Right cardiac atrium (tissue), 5 donors: ENCODE measurements around the gene TBC1D5. TPM values are rescaled to one million over a fixed set of nuclear protein-coding genes. Genes with fewer than 3 reads are reported as not detected.

Source experiments
- ATAC-seq, 2 donors: fragments of 200-7000 bp; cut with Tn5 transposase; one replicate each; pipeline versions ENCODE4 v1.8.0 to v1.9.1; 2020; ENCODE audit warnings: moderate library complexity in 2 of 2, mild to moderate bottlenecking in 1 of 2
- DNase-seq, 3 donors: peaks; one replicate each; pipeline ENCODE4 v3.0.0-alpha.2; 2020
- H3K27ac ChIP-seq: one replicate; pipeline ENCODE4 v1.5.1; 2013; ENCODE audit warnings: mild to moderate bottlenecking, low read length, control low read depth, moderate library complexity
- H3K27me3 ChIP-seq: one replicate; pipeline ENCODE4 v1.6.1; 2013; ENCODE audit not compliant: control insufficient read depth, insufficient read depth
- H3K4me1 ChIP-seq: one replicate; pipeline ENCODE4 v1.6.1; 2013; ENCODE audit warnings: low read length; ENCODE audit not compliant: control insufficient read depth, insufficient read depth
- H3K4me3 ChIP-seq: one replicate; pipeline ENCODE4 v1.5.1; 2013; ENCODE audit warnings: low read length, control low read depth
- H3K9me3 ChIP-seq: one replicate; pipeline ENCODE4 v1.6.1; 2013; ENCODE audit warnings: low read length; ENCODE audit not compliant: control insufficient read depth
- WGBS: extraction: QIAGEN DNeasy Blood & Tissue Kit; methylation state at CpG from one replicate; pipeline ENCODE4 v1.1.7; 2013; 5-methylcytosine and 5-hydroxymethylcytosine counted together
- intact Hi-C, 4 donors: fragments of 100-400 bp; cut with DNase I; formaldehyde crosslinking; loops; one replicate each; pipeline versions ENCODE4 v1.11.0 to v1.14.0; 2022 to 2023
- polyA plus RNA-seq: library from polyadenylated mRNA; stranded (reverse); fragments of 200-250 nt; gene quantifications from one replicate; pipeline ENCODE4 v1.2.3, GENCODE V29; 2013
- total RNA-seq, 4 donors: library from RNA; stranded (reverse); fragmentation: NEBNext Ultra II Directional; extraction: Animal tissue kit (Norgen Biotek cat#: 25700); gene quantifications; one replicate each; pipeline ENCODE4 v1.2.1, GENCODE V29; 2021
- donor health status: healthy with polysubstance abuse.
- donor health status: DM: no; HTN: yes; CAD: no.
- donor health status: DM: no; HTN: no; CAD: no.
- donor health status: DM: no; HTN: yes; CAD: no; lungs with severe emphysema.
- donor health status: DM: yes; HTN: yes; CAD: no.

The TBC1D5 gene
- total and polyA plus RNA-seq, 5 donors = 9.0 to 44.3 (median 39.6) TPM

GRCh38 chr3:17459470-17459993 is 282.9 kb downstream of the TBC1D5 start:
- Histone ChIP-seq H3K9me3 (no peaks in the 10 kb centered on the region), H3K27ac (no peak overlapping the region), H3K4me3 (no peak overlapping the region), H3K4me1 (no peaks in the 10 kb centered on the region), H3K27me3 (no peaks in the 10 kb centered on the region)
- ATAC-seq (no peak), DNase-seq (no peak)
- intact Hi-C loops = no loop called here
- 66% methylated on average over 3 of the region's 3 CpGs for WGBS

DNA sequence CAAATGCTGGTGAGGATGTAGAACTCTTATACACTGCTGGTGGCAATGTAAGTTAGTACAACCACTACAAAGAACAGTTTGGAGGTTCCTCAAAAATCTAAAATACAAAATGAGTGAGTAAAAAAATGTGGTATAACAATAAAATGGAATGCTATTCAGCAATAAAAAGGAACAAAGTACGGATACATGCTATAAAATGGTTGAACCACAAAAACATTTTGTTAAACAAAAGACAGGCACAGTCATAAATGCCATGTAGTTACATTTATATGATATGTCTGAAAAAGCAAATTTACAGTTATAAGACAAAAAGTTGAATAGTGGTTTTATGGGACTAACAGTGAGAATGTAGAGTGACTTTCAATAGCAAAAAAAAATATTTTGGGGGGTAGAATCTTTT is 285.8 kb downstream of the TBC1D5 start:
- Histone ChIP-seq H3K9me3 (no peaks in the 10 kb centered on the region), H3K4me1 (no peaks in the 10 kb centered on the region), H3K27me3 (no peaks in the 10 kb centered on the region), H3K27ac (no peak overlapping the region), H3K4me3 (no peak overlapping the region)
- intact Hi-C loops = no loop called here
- WGBS = 100% methylated on average over 1 of the region's 1 CpG
- ATAC-seq (no peak), DNase-seq (no peak)

- Histone ChIP-seq H3K9me3 (no peaks in the 10 kb centered on the region), H3K4me1 (no peaks in the 10 kb centered on the region), H3K27me3 (no peaks in the 10 kb centered on the region), H3K4me3 (no peak overlapping the region), H3K27ac (no peak overlapping the region)
- DNase-seq = no peak
- intact Hi-C loops = no loop called here
- no peak for ATAC-seq
Measured at GRCh38 chr3:17456046-17456445, 286.4 kb downstream of the TBC1D5 start.

DNA sequence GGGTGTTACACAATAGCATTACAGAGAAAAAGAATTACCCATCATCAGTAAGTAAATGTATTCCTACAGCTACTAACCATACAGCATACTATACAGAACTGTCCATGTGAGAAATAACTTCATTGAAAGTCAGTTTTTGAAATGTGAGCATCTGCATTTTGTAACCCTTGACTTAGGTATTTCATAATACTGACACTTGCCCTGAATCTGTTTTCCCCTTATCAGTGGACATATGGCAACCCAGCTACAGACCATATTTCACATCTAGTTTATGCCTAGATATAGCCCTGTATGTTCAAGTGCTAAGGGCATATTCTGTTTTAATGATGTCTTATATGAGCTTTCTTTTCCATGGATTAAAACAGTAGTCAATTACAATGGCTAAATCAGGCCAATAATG is 297.6 kb downstream of the TBC1D5 start:
- Histone ChIP-seq H3K4me3 (no peak overlapping the region), H3K4me1 (peaks cover 1% of the 10 kb centered on the region), H3K27me3 (no peaks in the 10 kb centered on the region), H3K9me3 (no peaks in the 10 kb centered on the region), H3K27ac (no peak overlapping the region)
- DNase-seq (no peak), ATAC-seq (no peak)
- intact Hi-C loops = loop anchor here in 1 of 4 donors (10.0 kb wide), 1 partner anchor 380 kb away; no protein-coding TSS in a partner anchor

DNA sequence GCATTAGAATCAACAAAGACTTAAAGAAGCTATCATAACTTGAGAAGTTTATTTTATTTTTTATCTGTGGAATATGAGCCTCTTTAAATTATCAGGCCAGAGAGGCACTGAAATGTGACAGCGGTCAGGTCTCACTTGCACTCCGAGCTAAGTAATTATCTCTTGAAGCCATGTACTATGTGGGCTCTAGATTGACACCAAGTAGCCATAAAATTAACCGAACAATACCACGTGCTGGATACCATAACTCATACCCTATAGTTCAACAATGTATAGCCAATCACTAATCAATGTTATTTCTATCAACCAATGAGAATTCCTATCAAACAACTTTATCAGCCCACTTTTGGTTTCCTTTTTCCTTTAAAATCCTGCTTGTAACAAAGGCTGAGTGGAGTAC is 299.3 kb downstream of the TBC1D5 start:
- intact Hi-C loops = loop anchor here in 1 of 4 donors (10.0 kb wide), 1 partner anchor 382 kb away; no protein-coding TSS in a partner anchor
- H3K4me3 ChIP-seq = no peak overlapping the region
- ATAC-seq (no peak), DNase-seq (no peak)
- no peaks in the 10 kb centered on the region for H3K27me3 ChIP-seq
- peaks cover 1% of the 10 kb centered on the region for H3K4me1 ChIP-seq
- 77% methylated on average over 4 of the region's 4 CpGs for WGBS
- H3K9me3 ChIP-seq = no peaks in the 10 kb centered on the region
- no peak overlapping the region for H3K27ac ChIP-seq

GRCh38 chr3:17442332-17443049 is 299.9 kb downstream of the TBC1D5 start:
- no peaks in the 10 kb centered on the region for H3K9me3 ChIP-seq
- peaks cover 1% of the 10 kb centered on the region for H3K4me1 ChIP-seq
- DNase-seq (no peak), ATAC-seq (no peak)
- WGBS = 89% methylated on average over 3 of the region's 3 CpGs
- intact Hi-C loops = loop anchor here in 1 of 4 donors (10.0 kb wide), 1 partner anchor 382 kb away; no protein-coding TSS in a partner anchor
- H3K27ac ChIP-seq = no peak overlapping the region
- H3K4me3 ChIP-seq = no peak overlapping the region
- H3K27me3 ChIP-seq = no peaks in the 10 kb centered on the region

DNA sequence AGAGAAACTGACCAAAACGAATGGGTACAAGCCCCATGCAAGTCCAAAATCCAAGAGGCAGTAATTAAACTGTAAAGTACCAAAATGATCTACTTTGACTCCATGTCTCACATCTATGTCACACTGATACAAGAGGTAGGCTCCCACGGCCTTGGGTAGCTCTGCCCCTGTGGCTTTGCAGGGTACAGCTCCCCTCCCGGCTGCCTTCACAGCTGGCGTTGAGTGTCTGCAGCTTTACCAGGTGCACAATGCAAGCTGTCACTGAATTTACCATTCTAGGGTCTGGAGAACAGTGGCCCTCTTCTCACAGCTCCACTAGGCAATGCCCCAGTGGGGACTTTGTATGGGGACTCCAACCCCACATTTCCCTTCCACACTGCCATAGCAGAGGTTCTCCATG is 308.6 kb downstream of the TBC1D5 start:
- 96% methylated on average over 4 of the region's 4 CpGs for WGBS
- Histone ChIP-seq H3K27ac (no peak overlapping the region), H3K9me3 (no peaks in the 10 kb centered on the region), H3K4me1 (no peaks in the 10 kb centered on the region), H3K27me3 (no peaks in the 10 kb centered on the region), H3K4me3 (no peak overlapping the region)
- intact Hi-C loops = loop anchor here (5.0 to 10.0 kb wide), 2 partner anchors 408 to 411 kb away; no protein-coding TSS in a partner anchor
- ATAC-seq (no peak), DNase-seq (no peak)

GRCh38 chr3:17432236-17432635 is 310.2 kb downstream of the TBC1D5 start:
- Histone ChIP-seq H3K4me3 (no peak overlapping the region), H3K9me3 (no peaks in the 10 kb centered on the region), H3K27ac (no peak overlapping the region), H3K4me1 (no peaks in the 10 kb centered on the region), H3K27me3 (no peaks in the 10 kb centered on the region)
- no peak for ATAC-seq
- no peak for DNase-seq
- intact Hi-C loops = loop anchor here (5.0 to 10.0 kb wide), 2 partner anchors 410 to 413 kb away; no protein-coding TSS in a partner anchor

GRCh38 chr3:17431484-17432045 is 310.9 kb downstream of the TBC1D5 start:
- intact Hi-C loops = loop anchor here (5.0 to 10.0 kb wide), 2 partner anchors 411 to 413 kb away; no protein-coding TSS in a partner anchor
- DNase-seq (no peak), ATAC-seq (no peak)
- Histone ChIP-seq H3K4me3 (no peak overlapping the region), H3K9me3 (no peaks in the 10 kb centered on the region), H3K27ac (no peak overlapping the region), H3K4me1 (no peaks in the 10 kb centered on the region), H3K27me3 (no peaks in the 10 kb centered on the region)
- WGBS = 95% methylated on average over 2 of the region's 2 CpGs

- H3K27ac ChIP-seq = no peak overlapping the region
- intact Hi-C loops = loop anchor here (5.0 to 10.0 kb wide), 2 partner anchors 411 to 414 kb away; no protein-coding TSS in a partner anchor
- WGBS = 18% methylated on average over 2 of the region's 2 CpGs
- no peak overlapping the region for H3K4me3 ChIP-seq
- H3K27me3 ChIP-seq = no peaks in the 10 kb centered on the region
- ATAC-seq = peak in 1 of 2 donors; percentile 57
- no peaks in the 10 kb centered on the region for H3K4me1 ChIP-seq
- DNase-seq = no peak
- H3K9me3 ChIP-seq = no peaks in the 10 kb centered on the region
Measured at GRCh38 chr3:17431004-17431403, 311.4 kb downstream of the TBC1D5 start.

- no peak overlapping the region for H3K4me3 ChIP-seq
- intact Hi-C loops = loop anchor here (5.0 to 10.0 kb wide), 2 partner anchors 412 to 414 kb away; no protein-coding TSS in a partner anchor
- no peaks in the 10 kb centered on the region for H3K27me3 ChIP-seq
- DNase-seq = no peak
- WGBS = 75% methylated on average over 3 of the region's 3 CpGs
- H3K4me1 ChIP-seq = no peaks in the 10 kb centered on the region
- no peak for ATAC-seq
- H3K27ac ChIP-seq = no peak overlapping the region
- H3K9me3 ChIP-seq = no peaks in the 10 kb centered on the region
Measured at GRCh38 chr3:17430582-17430981, 311.8 kb downstream of the TBC1D5 start.
